ENCODE results near the gene ELL. TPM values are rescaled to one million over a fixed set of nuclear protein-coding genes. Genes with fewer than 3 reads are reported as not detected.
A peak's percentile ranks its signal among the peaks of the same experiment; 100 is the strongest.

ELL gene
- total and polyA plus RNA-seq, 3 donors from 2014 or later, result 48.0 to 76.1 (median 75.8) TPM

DNA sequence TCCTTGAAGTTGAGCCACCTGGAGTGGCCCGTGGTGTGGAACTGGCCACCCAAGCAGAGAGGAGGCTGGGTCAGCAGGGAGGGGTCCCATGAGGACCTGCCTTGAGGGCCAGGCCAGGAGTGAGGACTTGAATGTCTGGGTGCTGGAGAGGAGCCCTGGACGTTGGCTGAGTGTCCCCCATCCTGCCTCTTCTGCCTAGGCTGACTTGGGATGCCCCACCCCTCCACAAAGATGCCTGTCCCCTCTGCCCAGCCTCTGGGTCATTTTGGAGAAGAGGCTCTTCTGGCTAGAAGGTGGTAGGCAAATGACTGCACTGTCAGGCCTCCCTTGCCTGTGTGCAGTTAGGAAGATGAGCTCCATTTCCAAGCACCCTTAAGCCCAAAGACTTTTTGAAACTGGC is 100.9 kb downstream of the ELL start:
- peaks cover 62% of the 10 kb centered on the region for H3K4me1 ChIP-seq
- H3K27ac ChIP-seq, result peak overlapping the region; percentile 27 to 93
- no peaks in the 10 kb centered on the region for H3K27me3 ChIP-seq
- no peak overlapping the region for H3K4me3 ChIP-seq
- H3K36me3 ChIP-seq (ENCODE audit: low read depth, missing control alignments), result no peaks in the 10 kb centered on the region
- WGBS, 2 donors, result 23 to 26% methylated on average over 2 of the region's 2 CpGs
- no peak for DNase-seq
- H3K9me3 ChIP-seq, result no peaks in the 10 kb centered on the region
- TF ChIP-seq POLR2A (IDR thresholded peaks at IDR 0.05), result no peak
- TF ChIP-seq CTCF (IDR thresholded peaks at IDR 0.05), result no peak
- intact Hi-C loops (cut with DNase I; ENCODE audit: low total_unique reads), result no loop called here

GRCh38 chr19:18419699-18420460 is 102.0 kb downstream of the ELL start:
- DNase-seq, result no peak
- WGBS, 2 donors, result 1% methylated on average over 31 to 88 of the region's 97 CpGs
- H3K4me1 ChIP-seq, result peaks cover 65% of the 10 kb centered on the region
- no peaks in the 10 kb centered on the region for H3K36me3 ChIP-seq (ENCODE audit: low read depth, missing control alignments)
- no peaks in the 10 kb centered on the region for H3K9me3 ChIP-seq
- peak overlapping the region; percentile 49 to 93 for H3K27ac ChIP-seq
- peak overlapping the region; percentile 73 to 84 for H3K4me3 ChIP-seq
- H3K27me3 ChIP-seq, result no peaks in the 10 kb centered on the region
- intact Hi-C loops (cut with DNase I; ENCODE audit: low total_unique reads), result no loop called here
- TF ChIP-seq POLR2A (IDR thresholded peaks at IDR 0.05) (no peak), CTCF (IDR thresholded peaks at IDR 0.05) (no peak)

DNA sequence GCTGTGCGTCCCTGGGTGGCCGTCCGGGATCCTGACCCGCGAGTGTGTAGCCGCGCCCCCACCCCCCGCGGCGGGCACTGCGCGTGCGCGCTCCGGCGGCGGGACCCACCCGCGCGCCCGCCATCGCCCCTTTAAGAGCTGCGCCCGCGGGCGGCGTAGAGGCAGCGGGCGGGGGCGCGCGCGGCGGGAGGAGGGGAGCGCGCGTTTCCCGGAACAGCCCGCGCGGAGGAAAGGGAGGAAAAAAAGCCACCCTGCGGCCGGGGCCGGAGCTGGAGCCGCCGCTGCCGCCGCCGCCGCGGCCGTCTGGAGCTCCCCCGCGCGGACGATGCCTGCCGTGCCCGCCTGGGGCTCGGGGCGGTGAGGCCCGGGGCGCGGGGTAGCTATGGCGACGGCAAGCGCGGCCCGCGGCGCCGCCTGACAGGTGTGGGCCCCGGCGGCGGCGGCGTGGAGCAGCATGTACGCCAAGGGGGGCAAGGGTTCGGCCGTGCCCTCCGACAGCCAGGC is 102.6 kb downstream of the ELL start, which contains the start of gene SSBP4:
TSS of gene SSBP4 (plus strand) at position 204 of the 504 bp plus-strand sequence. CDS start at position 455, 251 bp downstream.
- WGBS, 2 donors, result 0% methylated on average over 31 of the region's 80 CpGs; no CpG with 5 or more reads in 1 of the 2 donors
- DNase-seq, result peak; percentile 75

DNA sequence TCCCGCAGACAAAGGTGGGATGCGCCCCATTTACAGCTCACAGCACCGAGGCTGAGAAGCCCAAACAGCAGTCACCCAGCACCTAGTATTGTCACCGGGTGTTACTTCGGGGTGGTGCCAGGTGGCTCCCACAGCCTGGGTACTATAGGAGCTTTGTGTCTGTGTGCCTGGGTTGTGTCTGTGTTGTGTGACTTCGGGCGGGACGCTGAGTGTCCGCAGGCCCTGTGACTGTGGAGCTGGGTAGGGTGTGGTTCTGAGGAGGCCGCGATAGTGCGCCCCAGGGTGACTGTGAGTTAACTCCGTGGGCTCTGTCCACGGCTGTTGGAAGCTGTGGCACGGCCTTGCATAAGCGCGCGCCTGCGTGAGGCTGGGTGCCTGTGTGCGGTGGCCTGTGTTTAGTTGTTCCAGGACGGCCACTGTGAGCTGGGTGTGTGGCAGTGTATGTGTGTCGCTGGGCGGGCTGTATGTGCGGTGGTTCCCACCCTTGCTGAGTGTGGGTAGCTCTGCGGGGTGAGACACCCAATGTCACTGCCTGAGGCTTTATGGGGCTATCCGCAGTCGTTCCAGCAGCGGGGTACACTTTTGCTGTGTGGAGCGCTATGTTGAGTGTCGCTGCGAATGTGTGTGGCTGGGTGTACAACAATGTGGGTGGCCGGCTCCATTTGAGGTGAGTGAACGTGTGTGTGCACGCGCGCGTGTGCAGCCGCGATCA is 103.2 kb downstream of the ELL start:
- H3K4me3 ChIP-seq, result peak overlapping the region; percentile 57 to 84
- H3K27me3 ChIP-seq, result no peaks in the 10 kb centered on the region
- peak; percentile 59 for DNase-seq
- WGBS, 2 donors, result 7 to 11% methylated on average over 18 to 39 of the region's 39 CpGs
- no peaks in the 10 kb centered on the region for H3K9me3 ChIP-seq
- no peaks in the 10 kb centered on the region for H3K36me3 ChIP-seq (ENCODE audit: low read depth, missing control alignments)
- peak overlapping the region; percentile 92 to 93 for H3K27ac ChIP-seq
- intact Hi-C loops (cut with DNase I; ENCODE audit: low total_unique reads), result no loop called here
- TF ChIP-seq POLR2A (IDR thresholded peaks at IDR 0.05), result no peak
- no peak for TF ChIP-seq CTCF (IDR thresholded peaks at IDR 0.05)
- peaks cover 70% of the 10 kb centered on the region for H3K4me1 ChIP-seq

More for the DNA sequence above, 102.6 kb downstream of the ELL start, which contains the start of gene SSBP4:
- Histone ChIP-seq H3K4me3 (peak within 1 kb of the TSS; percentile 73 to 84), H3K27me3 (no peaks in the 10 kb centered on the region), H3K9me3 (no peaks in the 10 kb centered on the region), H3K27ac (peak within 1 kb of the TSS; percentile 92 to 93), H3K4me1 (peaks cover 71% of the 10 kb centered on the region), H3K36me3 (ENCODE audit: low read depth, missing control alignments) (no peaks in the 10 kb centered on the region)
- intact Hi-C loops (cut with DNase I; ENCODE audit: low total_unique reads), result no loop called here
- no peak for TF ChIP-seq POLR2A (IDR thresholded peaks at IDR 0.05)
- peak in 2 of 3 experiments; percentile 39 to 41 for TF ChIP-seq CTCF (IDR thresholded peaks at IDR 0.05)

Measured in testis (tissue), 3 donors.